Measurements from ENCODE around the gene MICU1.
"Not testable (repeated sequence)": the region's sequence is repeated elsewhere in the genome, so short reads cannot be mapped to it uniquely, and the experiment has no call there.

The MICU1 gene

DNA sequence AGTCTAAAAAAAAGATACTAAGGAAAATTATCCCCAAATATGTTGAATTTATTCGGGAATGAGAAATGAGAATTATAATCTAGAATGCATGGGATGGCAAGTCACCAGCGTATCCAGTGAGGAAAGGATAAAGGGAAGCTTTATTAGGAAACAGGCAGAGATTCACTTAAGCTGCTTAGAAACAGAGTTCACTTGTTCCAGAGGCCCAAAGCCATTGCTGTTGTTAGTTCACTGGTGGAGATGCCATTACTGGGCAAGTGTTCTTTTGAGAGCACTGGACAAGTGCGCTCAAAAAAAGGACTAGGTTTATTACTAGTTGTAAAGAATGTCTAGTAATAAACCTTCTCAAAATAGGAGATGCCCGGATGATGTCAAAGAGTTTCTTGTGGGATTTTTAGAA is 51.2 kb downstream of the MICU1 start:
- no peak for DNase-seq
- in situ Hi-C loops (cut with HindIII; ENCODE audit: low pct_ligation_motif_present, low pct_unique_long_range_greater_than_20kb, low sequenced_read_pairs): no loop called here

DNA sequence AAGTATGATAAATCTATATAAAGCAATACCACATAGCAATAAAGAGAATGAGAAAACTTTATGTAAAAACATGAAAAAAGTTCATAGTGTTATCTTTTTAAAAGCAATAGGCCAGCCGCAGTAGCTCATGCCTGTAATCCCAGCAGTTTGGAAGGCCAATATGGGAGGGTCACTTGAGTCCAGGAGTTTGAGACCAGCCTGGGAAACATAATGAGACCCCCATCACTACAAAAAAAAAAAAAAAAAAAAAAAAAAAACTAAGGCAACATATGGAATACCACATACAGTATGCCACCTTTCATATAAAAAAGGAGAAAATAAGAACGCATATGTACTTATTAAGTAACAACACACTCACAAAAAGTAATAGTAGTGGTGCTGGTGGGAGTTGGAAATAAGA is 52.8 kb downstream of the MICU1 start:
- no peak for DNase-seq
- in situ Hi-C loops (cut with HindIII; ENCODE audit: low pct_ligation_motif_present, low pct_unique_long_range_greater_than_20kb, low sequenced_read_pairs): no loop called here

- in situ Hi-C loops (cut with HindIII; ENCODE audit: low pct_ligation_motif_present, low pct_unique_long_range_greater_than_20kb, low sequenced_read_pairs): no loop called here
- DNase-seq: peak; percentile 80
Measured at GRCh38 chr10:72567889-72568640, 57.8 kb downstream of the MICU1 start.

DNA sequence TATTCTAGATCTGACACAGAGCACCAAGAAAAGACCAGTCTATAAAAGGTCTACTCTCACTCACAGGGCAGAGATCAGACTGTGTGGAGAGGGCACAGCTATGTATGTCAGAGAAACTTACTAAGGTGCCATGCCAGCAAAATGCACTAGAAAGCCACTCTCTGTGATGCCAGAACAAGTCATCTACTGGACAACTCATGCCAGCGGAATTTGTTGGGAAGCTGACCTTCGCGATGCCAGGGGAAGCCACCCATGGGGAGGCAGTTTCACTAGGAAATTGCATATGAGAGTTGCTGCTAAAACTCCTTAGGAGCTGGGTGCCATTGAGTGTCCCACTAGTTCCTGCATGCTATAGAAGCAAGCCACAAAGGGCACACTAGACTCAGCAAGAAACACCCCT is 58.5 kb downstream of the MICU1 start:
- in situ Hi-C loops (cut with HindIII; ENCODE audit: low pct_ligation_motif_present, low pct_unique_long_range_greater_than_20kb, low sequenced_read_pairs): no loop called here

DNA sequence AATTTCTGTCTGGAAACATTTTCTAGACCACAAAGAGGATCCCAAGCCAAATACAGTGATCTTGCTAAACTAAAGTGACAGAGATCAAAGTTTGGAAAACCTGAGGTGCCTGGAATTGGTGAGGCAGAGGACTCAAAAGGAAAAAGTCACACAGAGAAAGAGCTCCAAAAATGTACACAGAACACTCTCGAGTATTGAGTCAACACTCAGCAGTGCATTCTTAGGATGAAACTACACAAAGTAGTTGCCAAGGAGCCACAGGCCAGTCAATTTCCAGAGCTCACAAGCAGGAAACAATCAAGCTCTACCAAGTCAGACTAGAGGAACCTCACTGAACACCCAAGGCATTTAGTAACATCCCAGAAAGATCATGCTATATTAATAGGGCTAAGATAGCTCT is 61.3 kb downstream of the MICU1 start:
- in situ Hi-C loops (cut with HindIII; ENCODE audit: low pct_ligation_motif_present, low pct_unique_long_range_greater_than_20kb, low sequenced_read_pairs): no loop called here
- DNase-seq: no peak

More for the DNA sequence above, 58.5 kb downstream of the MICU1 start:
- peak; percentile 97 for DNase-seq

GRCh38 chr10:72563327-72563932 is 62.4 kb downstream of the MICU1 start:
- in situ Hi-C loops (cut with HindIII; ENCODE audit: low pct_ligation_motif_present, low pct_unique_long_range_greater_than_20kb, low sequenced_read_pairs): no loop called here
- no peak for DNase-seq

GRCh38 chr10:72561745-72562166 is 64.1 kb downstream of the MICU1 start:
- no peak for DNase-seq
- in situ Hi-C loops (cut with HindIII; ENCODE audit: low pct_ligation_motif_present, low pct_unique_long_range_greater_than_20kb, low sequenced_read_pairs): no loop called here

DNA sequence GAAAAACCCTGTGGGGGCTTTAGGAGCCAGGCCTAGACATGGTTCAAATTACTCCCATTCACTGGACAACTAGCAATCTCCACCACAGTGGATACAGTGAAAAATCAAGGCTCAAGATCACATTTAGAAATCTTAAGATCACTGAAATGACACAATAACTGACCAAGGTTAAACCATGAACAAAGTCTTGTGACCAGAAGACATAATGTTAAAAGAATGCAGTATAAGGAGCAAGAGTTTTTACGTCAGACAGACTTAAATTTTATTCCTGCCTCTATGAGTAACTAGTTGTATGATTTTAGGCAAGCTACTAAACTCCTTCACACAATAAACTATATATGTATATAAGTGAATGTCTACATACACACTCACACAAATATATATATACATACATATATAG is 68.5 kb downstream of the MICU1 start:
- in situ Hi-C loops (cut with HindIII; ENCODE audit: low pct_ligation_motif_present, low pct_unique_long_range_greater_than_20kb, low sequenced_read_pairs): no loop called here
- peak; percentile 31 for DNase-seq

DNA sequence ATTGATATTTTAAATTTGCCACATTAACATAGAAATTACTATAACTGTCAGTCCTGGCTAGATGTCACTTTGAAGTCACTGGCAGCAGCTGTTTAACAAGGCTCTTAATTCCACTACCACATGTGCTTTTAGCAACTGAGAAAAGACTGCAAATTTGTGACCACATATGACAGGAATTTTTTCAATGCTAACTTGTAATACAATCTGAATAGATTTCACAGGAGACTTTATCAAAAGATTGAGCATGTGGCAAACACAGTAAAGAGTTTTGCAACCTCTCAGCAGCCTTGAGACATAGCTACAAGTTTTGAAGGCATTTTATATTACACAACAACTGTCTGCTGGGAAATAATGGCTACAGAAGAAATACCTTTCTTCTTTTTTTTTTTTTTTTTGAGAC is 73.0 kb downstream of the MICU1 start:
- in situ Hi-C loops (cut with HindIII; ENCODE audit: low pct_ligation_motif_present, low pct_unique_long_range_greater_than_20kb, low sequenced_read_pairs): no loop called here
- DNase-seq: no peak

DNA sequence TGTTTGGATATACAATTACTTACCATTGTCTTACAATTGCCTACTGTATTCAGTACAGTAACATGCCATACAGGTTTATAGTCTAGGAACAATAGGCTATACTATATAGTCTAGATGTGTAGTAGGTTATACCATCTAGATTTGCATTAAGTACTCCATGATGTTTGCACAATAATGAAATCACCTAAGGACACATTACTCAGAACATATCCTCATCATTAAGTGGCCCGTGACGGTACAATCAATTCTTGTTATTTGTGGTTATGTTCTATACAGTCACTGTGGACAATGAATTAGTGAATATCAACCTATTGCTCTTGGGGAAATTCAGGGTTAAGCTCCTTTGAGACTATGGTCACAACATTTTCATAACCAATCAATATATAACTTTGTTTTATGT is 75.6 kb downstream of the MICU1 start:
- in situ Hi-C loops (cut with HindIII; ENCODE audit: low pct_ligation_motif_present, low pct_unique_long_range_greater_than_20kb, low sequenced_read_pairs): no loop called here
- no peak for DNase-seq

DNA sequence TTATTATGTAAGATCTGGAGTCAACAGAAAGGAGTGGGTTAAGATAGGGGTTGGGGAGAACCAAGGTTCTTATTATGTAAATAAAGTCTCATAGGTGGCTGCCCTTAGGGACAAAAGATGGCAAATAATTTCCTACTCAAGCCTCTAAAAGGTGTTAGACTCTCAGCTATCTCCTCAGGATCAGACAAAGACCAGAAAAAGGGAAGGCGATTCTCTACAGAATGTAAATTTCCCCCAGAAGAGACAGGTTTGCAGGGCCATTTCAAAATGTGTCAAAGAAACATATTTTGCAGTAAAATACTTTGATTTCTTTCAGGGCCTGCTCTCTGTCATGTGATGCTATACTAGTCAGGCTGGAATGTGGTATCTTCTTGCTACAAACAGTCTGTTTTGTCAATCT is 80.3 kb downstream of the MICU1 start:
- in situ Hi-C loops (cut with HindIII; ENCODE audit: low pct_ligation_motif_present, low pct_unique_long_range_greater_than_20kb, low sequenced_read_pairs): no loop called here
- DNase-seq: no peak

DNA sequence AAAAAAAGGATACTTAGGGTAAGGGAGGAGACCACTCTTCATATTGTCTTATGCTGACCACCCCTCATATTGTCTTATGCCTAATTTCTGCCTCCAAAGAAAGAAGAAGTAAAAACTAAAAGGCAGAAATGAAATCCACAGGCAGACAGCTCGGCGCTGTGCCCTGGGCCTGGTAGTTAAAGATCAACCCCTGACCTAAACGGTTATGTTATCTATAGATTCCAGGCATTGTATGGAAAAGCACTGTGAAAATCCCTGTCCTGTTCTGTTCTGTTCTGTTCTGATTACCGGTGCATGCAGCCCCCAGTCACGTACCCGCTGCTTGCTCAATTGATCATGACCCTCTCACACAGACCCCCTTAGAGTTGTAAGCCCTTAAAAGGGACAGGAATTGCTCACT is 82.0 kb downstream of the MICU1 start:
- DNase-seq; in situ Hi-C loops (cut with HindIII; ENCODE audit: low pct_ligation_motif_present, low pct_unique_long_range_greater_than_20kb, low sequenced_read_pairs): not testable (repeated sequence)

DNA sequence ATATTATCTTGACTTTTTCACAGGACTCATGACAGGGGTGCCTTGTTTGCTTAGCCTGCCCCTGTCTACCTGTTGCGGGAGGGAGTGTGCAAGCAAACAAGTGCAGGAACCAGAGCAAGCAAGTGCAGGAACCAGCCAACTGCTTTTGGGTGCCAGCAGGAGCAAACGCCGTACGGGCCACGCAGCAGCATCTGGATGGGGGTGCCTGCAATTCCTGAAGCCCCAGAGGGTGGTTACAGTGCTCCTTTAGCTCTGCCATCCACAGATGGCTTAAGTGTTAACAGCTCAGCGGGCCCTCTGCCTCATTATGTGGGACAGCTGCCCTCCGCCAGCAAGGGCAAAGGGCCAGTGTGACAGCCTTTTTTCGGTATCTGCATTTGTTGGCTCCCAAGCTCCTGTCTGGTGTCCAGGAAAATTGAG is 83.5 kb downstream of the MICU1 start:
- DNase-seq: no peak
- in situ Hi-C loops (cut with HindIII; ENCODE audit: low pct_ligation_motif_present, low pct_unique_long_range_greater_than_20kb, low sequenced_read_pairs): no loop called here

GRCh38 chr10:72541337-72541736 is 84.5 kb downstream of the MICU1 start:
- DNase-seq: no peak
- in situ Hi-C loops (cut with HindIII; ENCODE audit: low pct_ligation_motif_present, low pct_unique_long_range_greater_than_20kb, low sequenced_read_pairs): no loop called here

DNA sequence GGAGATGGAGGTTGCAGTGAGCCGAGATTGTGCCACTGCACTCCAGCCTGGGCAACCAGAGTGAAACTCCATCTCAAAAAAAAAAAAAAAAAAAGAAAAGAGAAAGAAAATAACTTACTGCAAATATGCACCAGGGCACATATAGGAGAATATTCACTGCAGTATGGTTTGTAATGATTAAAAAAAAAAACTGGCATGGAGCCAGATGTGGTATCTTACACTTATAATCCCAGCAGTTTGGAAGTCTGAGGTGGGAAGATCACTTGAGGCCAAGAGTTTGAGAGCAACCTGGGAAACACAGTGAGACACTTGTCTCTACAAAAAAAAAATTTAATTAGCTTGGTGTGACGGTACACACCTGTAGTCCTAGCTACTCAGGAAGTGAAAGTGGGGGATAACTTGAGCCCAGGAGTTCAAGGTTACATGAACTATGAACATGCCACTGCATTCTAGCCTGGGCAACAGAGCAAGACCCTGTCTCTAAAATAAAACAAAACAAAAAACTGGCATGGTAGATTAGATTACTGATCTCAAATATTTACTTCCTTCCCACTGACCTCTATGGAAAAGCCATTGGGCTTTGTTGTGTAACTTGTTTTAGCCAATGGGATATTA is 85.6 kb downstream of the MICU1 start:
- in situ Hi-C loops (cut with HindIII; ENCODE audit: low pct_ligation_motif_present, low pct_unique_long_range_greater_than_20kb, low sequenced_read_pairs): no loop called here
- no peak for DNase-seq

- DNase-seq: no peak
- in situ Hi-C loops (cut with HindIII; ENCODE audit: low pct_ligation_motif_present, low pct_unique_long_range_greater_than_20kb, low sequenced_read_pairs): no loop called here
Measured at GRCh38 chr10:72539137-72539536, 86.7 kb downstream of the MICU1 start.

DNA sequence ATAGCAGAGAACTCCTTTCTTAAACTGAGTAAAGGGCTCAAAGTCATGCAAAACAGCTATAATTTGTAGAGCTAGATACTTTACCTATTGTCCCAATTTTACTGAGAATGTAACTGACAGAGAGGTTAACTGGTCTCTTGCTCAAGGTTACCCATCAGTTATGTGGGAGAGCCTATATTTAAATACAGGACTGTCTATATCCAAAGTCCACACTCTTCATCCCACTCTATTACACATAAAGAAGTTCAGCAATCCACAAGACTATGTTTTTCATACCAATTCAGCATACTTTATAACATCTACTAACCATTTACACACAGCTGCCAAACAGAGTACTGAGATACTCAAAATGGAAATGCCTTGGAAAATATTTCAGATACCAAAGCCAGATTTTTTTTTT is 100.2 kb downstream of the MICU1 start:
- DNase-seq: no peak

GRCh38 chr10:72525277-72525676 is 100.6 kb downstream of the MICU1 start:
- DNase-seq: peak; percentile 47
- in situ Hi-C loops (cut with HindIII; ENCODE audit: low pct_ligation_motif_present, low pct_unique_long_range_greater_than_20kb, low sequenced_read_pairs): no loop called here

More for the DNA sequence above, 100.2 kb downstream of the MICU1 start:
- in situ Hi-C loops (cut with HindIII; ENCODE audit: low pct_ligation_motif_present, low pct_unique_long_range_greater_than_20kb, low sequenced_read_pairs): no loop called here

GRCh38 chr10:72524489-72524888 is 101.4 kb downstream of the MICU1 start:
- no peak for DNase-seq
- in situ Hi-C loops (cut with HindIII; ENCODE audit: low pct_ligation_motif_present, low pct_unique_long_range_greater_than_20kb, low sequenced_read_pairs): no loop called here

- no peak for DNase-seq
- in situ Hi-C loops (cut with HindIII; ENCODE audit: low pct_ligation_motif_present, low pct_unique_long_range_greater_than_20kb, low sequenced_read_pairs): no loop called here
Measured at GRCh38 chr10:72523932-72524396, 101.9 kb downstream of the MICU1 start.

All from ACHN (cell line).